ENCODE results near the gene RGS14.
"Not testable (repeated sequence)": the region's sequence is repeated elsewhere in the genome, so short reads cannot be mapped to it uniquely, and the experiment has no call there.

The RGS14 gene

DNA sequence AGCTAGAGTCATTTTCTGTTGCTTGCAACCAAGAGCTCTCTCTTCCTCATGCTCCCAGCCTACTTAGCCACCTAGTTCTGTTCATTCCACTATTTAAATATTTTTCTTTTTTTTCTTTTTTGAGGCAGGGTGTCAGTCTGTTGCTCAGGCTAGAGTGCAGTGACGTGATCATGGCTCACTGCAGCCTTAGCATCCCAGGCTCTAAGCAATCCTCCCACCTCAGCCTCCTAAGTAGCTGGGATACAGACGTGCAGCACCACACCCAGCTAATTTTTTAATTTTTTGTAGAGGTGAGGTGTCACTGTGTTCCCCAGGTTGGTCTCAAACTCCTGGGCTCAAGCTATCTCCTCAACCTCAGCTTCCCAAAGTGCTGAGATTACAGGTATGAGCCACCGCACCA is 56.8 kb downstream of the RGS14 start:
- Histone ChIP-seq H3K36me3 (ENCODE audit: control insufficient read depth, low read length) (no peaks in the 10 kb centered on the region), H3K4me3 (ENCODE audit: low read length) (no peak overlapping the region), H3K9me3 (ENCODE audit: control insufficient read depth, insufficient read depth, low read length) (no peaks in the 10 kb centered on the region), H4K20me1 (ENCODE audit: control insufficient read depth, insufficient read depth, low read depth, low read length) (no peaks in the 10 kb centered on the region), H3K9me2 (replicated peaks; ENCODE audit: control insufficient read depth, low read length) (no peaks in the 10 kb centered on the region), H3K79me2 (ENCODE audit: control insufficient read depth, low read length) (no peaks in the 10 kb centered on the region), H3K4me2 (ENCODE audit: low read length) (no peak overlapping the region), H3K27ac (ENCODE audit: low read depth, low read length) (no peak overlapping the region), H3K27me3 (ENCODE audit: control insufficient read depth, low read length) (peaks cover 9% of the 10 kb centered on the region; the same call in 1 of the 2 replicates), H3F3A (ENCODE audit: control insufficient read depth, insufficient read depth) (no peaks in the 10 kb centered on the region), H3K4me1 (ENCODE audit: control insufficient read depth, low read length) (peaks cover 6% of the 10 kb centered on the region; the same call in 1 of the 2 replicates)
- TF ChIP-seq, protein P1, sequence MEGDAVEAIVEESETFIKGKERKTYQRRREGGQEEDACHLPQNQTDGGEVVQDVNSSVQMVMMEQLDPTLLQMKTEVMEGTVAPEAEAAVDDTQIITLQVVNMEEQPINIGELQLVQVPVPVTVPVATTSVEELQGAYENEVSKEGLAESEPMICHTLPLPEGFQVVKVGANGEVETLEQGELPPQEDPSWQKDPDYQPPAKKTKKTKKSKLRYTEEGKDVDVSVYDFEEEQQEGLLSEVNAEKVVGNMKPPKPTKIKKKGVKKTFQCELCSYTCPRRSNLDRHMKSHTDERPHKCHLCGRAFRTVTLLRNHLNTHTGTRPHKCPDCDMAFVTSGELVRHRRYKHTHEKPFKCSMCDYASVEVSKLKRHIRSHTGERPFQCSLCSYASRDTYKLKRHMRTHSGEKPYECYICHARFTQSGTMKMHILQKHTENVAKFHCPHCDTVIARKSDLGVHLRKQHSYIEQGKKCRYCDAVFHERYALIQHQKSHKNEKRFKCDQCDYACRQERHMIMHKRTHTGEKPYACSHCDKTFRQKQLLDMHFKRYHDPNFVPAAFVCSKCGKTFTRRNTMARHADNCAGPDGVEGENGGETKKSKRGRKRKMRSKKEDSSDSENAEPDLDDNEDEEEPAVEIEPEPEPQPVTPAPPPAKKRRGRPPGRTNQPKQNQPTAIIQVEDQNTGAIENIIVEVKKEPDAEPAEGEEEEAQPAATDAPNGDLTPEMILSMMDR (IDR thresholded peaks at IDR 0.05; ENCODE audit: low read depth, low read length, poor library complexity, severe bottlenecking): no peak
- no peak for TF ChIP-seq EZH2phosphoT487 (IDR thresholded peaks at IDR 0.05; ENCODE audit: borderline replicate concordance, low read length)

DNA sequence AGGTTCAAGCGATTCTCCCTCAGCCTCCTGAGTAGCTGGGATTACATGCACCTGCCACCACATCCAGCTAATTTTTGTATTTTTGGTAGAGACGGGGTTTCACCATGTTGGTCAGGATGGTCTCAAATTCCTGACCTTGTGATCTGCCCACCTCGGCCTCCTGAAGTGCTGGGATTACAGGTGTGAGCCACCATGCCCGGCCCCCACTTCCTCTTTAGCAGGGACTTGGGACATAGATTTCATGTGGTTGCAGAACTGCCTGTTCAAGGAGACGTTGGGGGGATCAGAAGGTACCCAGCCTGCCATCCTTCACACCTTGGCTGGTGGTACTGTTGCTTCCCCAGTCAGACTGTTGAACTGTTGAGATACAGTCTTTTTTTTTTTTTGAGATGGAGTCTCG is 59.4 kb downstream of the RGS14 start:
- not testable (repeated sequence) for H3F3A ChIP-seq (ENCODE audit: control insufficient read depth, insufficient read depth); H3K4me1 ChIP-seq (ENCODE audit: control insufficient read depth, low read length); H3K9me2 ChIP-seq (replicated peaks; ENCODE audit: control insufficient read depth, low read length)

DNA sequence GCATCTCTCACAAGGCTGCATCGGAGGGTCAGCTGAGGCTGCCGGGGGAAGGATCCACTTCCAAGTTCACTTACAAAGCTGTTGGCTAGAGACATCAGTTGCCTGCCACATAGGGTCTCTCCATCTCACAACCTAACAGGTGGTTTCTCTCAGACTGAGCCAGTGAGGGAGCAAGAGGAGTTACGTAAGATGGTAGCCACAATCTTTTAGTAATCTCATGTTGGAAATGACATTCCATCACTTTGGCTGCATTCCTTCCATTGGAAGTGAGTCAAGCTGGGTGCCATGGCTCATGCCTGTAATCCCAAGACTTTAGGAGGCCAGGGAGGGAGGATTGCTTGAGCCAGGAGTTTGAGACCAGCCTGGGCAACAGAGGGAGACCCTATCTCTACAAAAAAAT is 61.3 kb downstream of the RGS14 start:
- Histone ChIP-seq H3K27ac (ENCODE audit: low read depth, low read length) (no peak overlapping the region), H3K4me2 (ENCODE audit: low read length) (no peak overlapping the region), H3K27me3 (ENCODE audit: control insufficient read depth, low read length) (no peaks in the 10 kb centered on the region; the same call in 1 of the 2 replicates), H4K20me1 (ENCODE audit: control insufficient read depth, insufficient read depth, low read depth, low read length) (no peaks in the 10 kb centered on the region), H3K4me1 (ENCODE audit: control insufficient read depth, low read length) (no peaks in the 10 kb centered on the region), H3K9me3 (ENCODE audit: control insufficient read depth, insufficient read depth, low read length) (no peaks in the 10 kb centered on the region), H3K4me3 (ENCODE audit: low read length) (no peak overlapping the region), H3K36me3 (ENCODE audit: control insufficient read depth, low read length) (no peaks in the 10 kb centered on the region), H3K79me2 (ENCODE audit: control insufficient read depth, low read length) (no peaks in the 10 kb centered on the region), H3K9me2 (replicated peaks; ENCODE audit: control insufficient read depth, low read length) (no peaks in the 10 kb centered on the region), H3F3A (ENCODE audit: control insufficient read depth, insufficient read depth) (no peaks in the 10 kb centered on the region)
- TF ChIP-seq, protein P1 (IDR thresholded peaks at IDR 0.05; ENCODE audit: low read depth, low read length, poor library complexity, severe bottlenecking): no peak
- no peak for TF ChIP-seq EZH2phosphoT487 (IDR thresholded peaks at IDR 0.05; ENCODE audit: borderline replicate concordance, low read length)

More for the DNA sequence above, 59.4 kb downstream of the RGS14 start:
- H3K36me3 ChIP-seq (ENCODE audit: control insufficient read depth, low read length); H3K9me3 ChIP-seq (ENCODE audit: control insufficient read depth, insufficient read depth, low read length); H3K79me2 ChIP-seq (ENCODE audit: control insufficient read depth, low read length); H3K4me3 ChIP-seq (ENCODE audit: low read length); H3K4me2 ChIP-seq (ENCODE audit: low read length); H3K27me3 ChIP-seq (ENCODE audit: control insufficient read depth, low read length); H3K27ac ChIP-seq (ENCODE audit: low read depth, low read length); H4K20me1 ChIP-seq (ENCODE audit: control insufficient read depth, insufficient read depth, low read depth, low read length): not testable (repeated sequence)

DNA sequence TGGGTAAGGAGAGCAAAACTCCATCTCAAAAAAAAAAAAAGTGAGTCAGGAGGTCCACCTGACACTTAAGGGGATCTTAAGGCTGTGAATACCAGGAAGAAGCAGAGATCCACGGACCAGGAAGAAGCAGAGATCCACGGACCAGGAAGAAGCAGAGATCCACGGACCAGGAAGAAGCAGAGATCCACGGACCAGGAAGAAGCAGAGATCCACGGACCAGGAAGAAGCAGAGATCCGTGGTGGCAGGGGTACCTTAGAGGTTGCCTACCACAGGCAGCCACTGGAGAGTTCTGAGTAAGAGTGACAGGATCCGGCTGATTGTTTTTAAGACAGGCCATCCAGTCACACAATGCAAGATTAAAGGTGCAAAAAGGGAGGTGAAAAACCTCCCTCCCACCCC is 62.7 kb downstream of the RGS14 start:
- not testable (repeated sequence) for H4K20me1 ChIP-seq (ENCODE audit: control insufficient read depth, insufficient read depth, low read depth, low read length); H3K27ac ChIP-seq (ENCODE audit: low read depth, low read length); H3K4me2 ChIP-seq (ENCODE audit: low read length); H3F3A ChIP-seq (ENCODE audit: control insufficient read depth, insufficient read depth); H3K9me2 ChIP-seq (replicated peaks; ENCODE audit: control insufficient read depth, low read length); H3K4me3 ChIP-seq (ENCODE audit: low read length); H3K79me2 ChIP-seq (ENCODE audit: control insufficient read depth, low read length); H3K4me1 ChIP-seq (ENCODE audit: control insufficient read depth, low read length); H3K9me3 ChIP-seq (ENCODE audit: control insufficient read depth, insufficient read depth, low read length); H3K36me3 ChIP-seq (ENCODE audit: control insufficient read depth, low read length); H3K27me3 ChIP-seq (ENCODE audit: control insufficient read depth, low read length)

Data from DOHH2 (cell line).